ENCODE data around the gene TBC1D22A. TPM values are rescaled to one million over a fixed set of nuclear protein-coding genes. Genes with fewer than 3 reads are reported as not detected.

TBC1D22A gene
- total RNA-seq, 1 donor from 2014 or later = 14.3 TPM

GRCh38 chr22:47055921-47056320 is 293.5 kb downstream of the TBC1D22A start:
- Mint-ChIP-seq H3K36me3 (ENCODE audit: low read depth) (no peaks in the 10 kb centered on the region), H3K4me3 (no peak overlapping the region), H3K27me3 (ENCODE audit: low read depth) (peaks cover 17% of the 10 kb centered on the region), H3K9me3 (no peaks in the 10 kb centered on the region), H3K4me1 (peaks cover 22% of the 10 kb centered on the region), H3K27ac (ENCODE audit: unreplicated experiment) (no peak overlapping the region)
- no peak for DNase-seq (ENCODE audit: low read depth, low spot score)
- no peak for TF ChIP-seq CTCF (conservative IDR thresholded peaks at IDR 0.05)

GRCh38 chr22:47056361-47056760 is 293.9 kb downstream of the TBC1D22A start:
- Mint-ChIP-seq H3K9me3 (no peaks in the 10 kb centered on the region), H3K27me3 (ENCODE audit: low read depth) (peaks cover 19% of the 10 kb centered on the region), H3K27ac (ENCODE audit: unreplicated experiment) (peak overlapping the region; percentile 94), H3K4me3 (no peak overlapping the region), H3K36me3 (ENCODE audit: low read depth) (peaks cover 4% of the 10 kb centered on the region), H3K4me1 (peaks cover 20% of the 10 kb centered on the region)
- TF ChIP-seq CTCF (conservative IDR thresholded peaks at IDR 0.05) = no peak
- DNase-seq (ENCODE audit: low read depth, low spot score) = no peak

GRCh38 chr22:47056776-47057470 is 294.5 kb downstream of the TBC1D22A start:
- no peaks in the 10 kb centered on the region for H3K9me3 Mint-ChIP-seq
- H3K27ac Mint-ChIP-seq (ENCODE audit: unreplicated experiment) = no peak overlapping the region
- no peak for DNase-seq (ENCODE audit: low read depth, low spot score)
- H3K36me3 Mint-ChIP-seq (ENCODE audit: low read depth) = peaks cover 6% of the 10 kb centered on the region
- H3K4me3 Mint-ChIP-seq = no peak overlapping the region
- peaks cover 15% of the 10 kb centered on the region for H3K4me1 Mint-ChIP-seq
- TF ChIP-seq CTCF (conservative IDR thresholded peaks at IDR 0.05) = no peak
- H3K27me3 Mint-ChIP-seq (ENCODE audit: low read depth) = peaks cover 17% of the 10 kb centered on the region

GRCh38 chr22:47057916-47058585 is 295.6 kb downstream of the TBC1D22A start:
- no peaks in the 10 kb centered on the region for H3K9me3 Mint-ChIP-seq
- H3K36me3 Mint-ChIP-seq (ENCODE audit: low read depth) = peaks cover 6% of the 10 kb centered on the region
- peaks cover 21% of the 10 kb centered on the region for H3K27me3 Mint-ChIP-seq (ENCODE audit: low read depth)
- H3K27ac Mint-ChIP-seq (ENCODE audit: unreplicated experiment) = no peak overlapping the region
- DNase-seq (ENCODE audit: low read depth, low spot score) = no peak
- TF ChIP-seq CTCF (conservative IDR thresholded peaks at IDR 0.05) = no peak
- peaks cover 13% of the 10 kb centered on the region for H3K4me1 Mint-ChIP-seq
- no peak overlapping the region for H3K4me3 Mint-ChIP-seq

- no peak for TF ChIP-seq CTCF (conservative IDR thresholded peaks at IDR 0.05)
- Mint-ChIP-seq H3K4me3 (no peak overlapping the region), H3K36me3 (ENCODE audit: low read depth) (peaks cover 6% of the 10 kb centered on the region), H3K27ac (ENCODE audit: unreplicated experiment) (peak overlapping the region; percentile 19), H3K27me3 (ENCODE audit: low read depth) (peaks cover 18% of the 10 kb centered on the region), H3K4me1 (peaks cover 6% of the 10 kb centered on the region), H3K9me3 (no peaks in the 10 kb centered on the region)
- no peak for DNase-seq (ENCODE audit: low read depth, low spot score)
Observed at GRCh38 chr22:47059076-47059475, 296.6 kb downstream of the TBC1D22A start.

Measured in neural crest cell (in vitro differentiated cells).